K562 (cell line): ENCODE results near the gene NEU1. TPM values are rescaled to one million over a fixed set of nuclear protein-coding genes. Genes with fewer than 3 reads are reported as not detected.
A peak's percentile ranks its signal among the peaks of the same experiment; 100 is the strongest.

Source experiments
- ATAC-seq: fragments of 200-7000 bp; cut with Tn5 transposase; 3 replicates; pipeline ENCODE4 v1.9.1; 2020; ENCODE audit warnings: moderate library complexity
- BruUV-seq: library from RNA; stranded (reverse); fragments of 400-500 nt; replicated peaks from 2 replicates; lab custom pipeline; 2021; lab: Mats Ljungman, UMichigan
- CTCF ChIA-PET: fragments of 300-600 bp; formaldehyde crosslinking; extraction: SDS; loops from one replicate; lab custom pipeline; 2021; ENCODE audit warnings: low intra/inter-chr PET ratio; lab: Yijun Ruan, JAX
- POLR2A ChIA-PET: fragments of 300-600, 350-650 bp; sonication (Branson Sonifier 250); formaldehyde crosslinking; extraction: SDS; loops from one replicate; lab custom pipeline; 2021; ENCODE audit warnings: antibody characterized with exemption, inconsistent platforms; lab: Yijun Ruan, JAX
- DNase-seq, 4 experiments: peaks; one replicate each; pipeline versions ENCODE4 v3.0.0 to v3.0.0-alpha.2; 2011 to 2018; ENCODE audit warnings: low spot score in 3 of 4, mixed read lengths in 3 of 4; ENCODE audit errors: extremely low read depth in 1 of 4
- FAIRE-seq: peaks from 2 replicates; lab custom pipeline; 2011; peaks lifted over from hg19 to GRCh38; lab: Jason Lieb, UNC
- H2AFZ ChIP-seq: 2 replicates; pipeline ENCODE4 v1.6.0; 2011; ENCODE audit warnings: low read depth, low read length, control low read depth, inconsistent platforms
- H3K27ac ChIP-seq: fragments of 200-600 bp; 3 replicates; pipeline ENCODE4 v1.8.0; 2011; ENCODE audit warnings: low read depth, mild to moderate bottlenecking, control low read depth, inconsistent platforms, low read length, moderate library complexity, mixed read lengths; ENCODE audit errors: extremely low read depth
- H3K27me3 ChIP-seq, 2 experiments: fragments of 300-600 bp in 1 of 2; 2 replicates in 1 of 2; 3 replicates in 1 of 2; pipeline versions ENCODE4 v1.6.0 to v1.8.0; 2011; ENCODE audit warnings: inconsistent platforms in 2 of 2, low read length in 2 of 2, mild to moderate bottlenecking in 1 of 2, mixed read lengths in 1 of 2, moderate library complexity in 1 of 2; ENCODE audit not compliant: control insufficient read depth in 2 of 2, insufficient read depth in 2 of 2
- H3K36me3 ChIP-seq: fragments of 300-600 bp; 3 replicates; pipeline ENCODE4 v1.8.0; 2011; ENCODE audit warnings: mild to moderate bottlenecking, low read length, inconsistent platforms; ENCODE audit not compliant: control insufficient read depth, insufficient read depth
- H3K4me1 ChIP-seq, 2 experiments: fragments of 200-600 bp in 1 of 2; replicated peaks in 1 of 2; 2 replicates in 1 of 2; 3 replicates in 1 of 2; pipeline versions ENCODE4 v1.5.1 to v1.8.0; 2011; ENCODE audit warnings: inconsistent platforms in 2 of 2, low read length in 2 of 2, mild to moderate bottlenecking in 1 of 2, mixed read lengths in 1 of 2, moderate library complexity in 1 of 2; ENCODE audit not compliant: control insufficient read depth in 2 of 2, insufficient read depth in 2 of 2
- H3K4me2 ChIP-seq: 2 replicates; pipeline ENCODE4 v1.6.1; 2011; ENCODE audit warnings: low read length, control low read depth, inconsistent platforms, mixed read lengths; ENCODE audit not compliant: insufficient read depth
- H3K4me3 ChIP-seq: fragments of 200-600 bp; sonication (generic), shearing (Covaris generic); 2 replicates; pipeline ENCODE4 v1.5.1; 2016; ENCODE audit warnings: control low read depth, inconsistent platforms
- H3K79me2 ChIP-seq: fragments of 200-600 bp; 3 replicates; pipeline ENCODE4 v1.8.0; 2011; ENCODE audit warnings: low read length, inconsistent platforms; ENCODE audit not compliant: control insufficient read depth, insufficient read depth
- H3K9ac ChIP-seq, 2 experiments: 2 replicates each; pipeline versions ENCODE4 v1.6.0 to v1.6.1; 2011; ENCODE audit warnings: low read depth in 2 of 2, low read length in 2 of 2, control low read depth in 1 of 2, inconsistent platforms in 1 of 2, mild to moderate bottlenecking in 1 of 2, mixed read lengths in 1 of 2; ENCODE audit not compliant: insufficient read depth in 1 of 2
- H3K9me1 ChIP-seq: one replicate; pipeline ENCODE4 v1.6.0; 2011; ENCODE audit warnings: inconsistent platforms, mild to moderate bottlenecking, low read length, moderate library complexity; ENCODE audit not compliant: control insufficient read depth, insufficient read depth
- H3K9me3 ChIP-seq: replicated peaks from 2 replicates; pipeline ENCODE4 v1.5.1; 2011; ENCODE audit warnings: low read depth, low read length, inconsistent platforms; ENCODE audit not compliant: control insufficient read depth, insufficient read depth
- H4K20me1 ChIP-seq: replicated peaks from 2 replicates; pipeline ENCODE4 v1.6.1; 2011; ENCODE audit warnings: low read length, inconsistent platforms, mixed read lengths; ENCODE audit not compliant: control insufficient read depth, insufficient read depth
- BHLHE40 ChIP-seq: IDR thresholded peaks from 2 replicates; pipeline ENCODE4 v1.6.1; 2011; ENCODE audit warnings: low read length, improper control_type of control experiment
- BRD9 ChIP-seq: fragments of 450-650 bp; IDR thresholded peaks from 2 replicates; pipeline ENCODE4 v1.6.1; 2018; ENCODE audit warnings: low read depth; ENCODE audit not compliant: partially characterized antibody
- E2F1 ChIP-seq: sonication (generic); formaldehyde crosslinking; IDR thresholded peaks from 2 replicates; pipeline ENCODE4 v1.8.1; 2023; ENCODE audit warnings: mild to moderate bottlenecking, missing genetic modification reagents, moderate library complexity
- ETS1 ChIP-seq: conservative IDR thresholded peaks from 2 replicates; pipeline ENCODE4 v1.6.1; 2011; ENCODE audit warnings: low read depth, mild to moderate bottlenecking, low read length; ENCODE audit not compliant: control insufficient read depth
- GTF2E2 ChIP-seq: fragments of 200-800 bp; sonication (Bioruptor generic); IDR thresholded peaks from 2 replicates; pipeline ENCODE4 v1.6.1; 2016; ENCODE audit warnings: missing genetic modification characterization, missing compliant biosample characterization
- HNRNPH1 ChIP-seq: fragments of 200-400 bp; formaldehyde crosslinking; optimal IDR thresholded peaks from 2 replicates; pipeline ENCODE3; 2017; ENCODE audit warnings: low read depth, mild to moderate bottlenecking, low read length, moderate library complexity
- NONO ChIP-seq, 2 experiments: fragments of 200-400 bp in 1 of 2; fragments of 450-650 bp in 1 of 2; formaldehyde crosslinking in 1 of 2; IDR thresholded peaks; 2 replicates each; pipeline ENCODE4 v1.6.1; 2017; ENCODE audit warnings: low read depth in 2 of 2, mild to moderate bottlenecking in 2 of 2, moderate library complexity in 2 of 2, low read length in 1 of 2
- PCBP2 ChIP-seq: fragments of 200-400 bp; formaldehyde crosslinking; IDR thresholded peaks from 2 replicates; pipeline ENCODE4 v1.6.1; 2018; ENCODE audit warnings: low read length, low read depth, mild to moderate bottlenecking, moderate library complexity; ENCODE audit not compliant: poor library complexity, severe bottlenecking
- PHF8 ChIP-seq: fragments of 200-600 bp; sonication (generic); IDR thresholded peaks from 2 replicates; pipeline ENCODE4 v1.6.1; 2012; ENCODE audit warnings: mixed run types, mild to moderate bottlenecking, inconsistent platforms, low read length, moderate library complexity, borderline replicate concordance
- SLC30A9 ChIP-seq: fragments of 250-450 bp; sonication (Bioruptor Pico); IDR thresholded peaks from 2 replicates; pipeline ENCODE4 v1.8.0; 2022; ENCODE audit warnings: mild to moderate bottlenecking, moderate library complexity
- TCF3 ChIP-seq: sonication (generic); formaldehyde crosslinking; IDR thresholded peaks from 2 replicates; pipeline ENCODE4 v1.4.0; 2020; ENCODE audit warnings: mild to moderate bottlenecking, missing genetic modification reagents
- ZBTB1 ChIP-seq: sonication (generic); formaldehyde crosslinking; IDR thresholded peaks from 2 replicates; pipeline ENCODE4 v1.8.1; 2023; ENCODE audit warnings: missing genetic modification reagents, low read depth, mild to moderate bottlenecking, borderline replicate concordance
- ZBTB7A ChIP-seq: IDR thresholded peaks from 2 replicates; pipeline ENCODE4 v1.6.1; 2011; ENCODE audit warnings: low read depth, mild to moderate bottlenecking, low read length, moderate library complexity, borderline replicate concordance; ENCODE audit not compliant: control insufficient read depth
- ZFX ChIP-seq: sonication (generic); formaldehyde crosslinking; IDR thresholded peaks from 2 replicates; pipeline ENCODE4 v1.8.0; 2022; ENCODE audit warnings: mild to moderate bottlenecking, missing genetic modification reagents, moderate library complexity
- ZNF444 ChIP-seq: fragments of 250-450 bp; sonication (Bioruptor Pico); IDR thresholded peaks from 2 replicates; pipeline ENCODE4 v1.4.0; 2020; ENCODE audit warnings: mild to moderate bottlenecking, moderate library complexity
- ZNF766 ChIP-seq: fragments of 200-800 bp; sonication (Bioruptor generic); conservative IDR thresholded peaks from 2 replicates; pipeline ENCODE4 v1.6.1; 2016; ENCODE audit warnings: missing genetic modification characterization, missing compliant biosample characterization
- WGBS: fragments of 100-300 bp; shearing (Covaris generic); methylation state at CpG from one replicate; pipeline ENCODE4 v1.1.6; 2016; ENCODE audit warnings: low coverage, mixed read lengths; ENCODE audit not compliant: insufficient coverage; ENCODE audit errors: missing lambda C conversion rate; 5-methylcytosine and 5-hydroxymethylcytosine counted together
- in situ Hi-C: fragments of 300-500 bp; cut with MboI; formaldehyde crosslinking; loops from 4 replicates; pipeline ENCODE4 v1.15.0; 2018; ENCODE audit warnings: inconsistent platforms, mixed read lengths
- intact Hi-C: fragments of 100-400 bp; cut with micrococcal nuclease; formaldehyde crosslinking; loops from 2 replicates; pipeline ENCODE4 v1.14.2; 2022
- polyA plus RNA-seq, 8 experiments: library from polyadenylated mRNA; depleted of rRNA in 4 of 8; stranded (reverse) in 5 of 8; unstranded in 3 of 8; fragments of >200 nt; fragmentation: Nextera tagmentation in 2 of 8; fragmentation: Illumina TruSeq in 1 of 8; extraction: Ambion mirVana in 2 of 8; extraction: Trizol in 1 of 8; gene quantifications; 2 replicates each; pipeline versions ENCODE4 v1.2.1 to v1.2.3, GENCODE V29; 2011 to 2014; ENCODE audit warnings: inconsistent platforms in 1 of 8, missing spikeins in 1 of 8
- total RNA-seq, 7 experiments: library from RNA; depleted of rRNA in 6 of 7; stranded (reverse); fragments of >200 nt in 6 of 7; fragmentation: Illumina TruSeq in 2 of 7; extraction: Trizol in 2 of 7; gene quantifications; 2 replicates each; pipeline versions ENCODE4 v1.2.1 to v1.2.3, GENCODE V29; 2011 to 2021; ENCODE audit warnings: low replicate concordance in 1 of 7

NEU1 gene
- total and polyA plus RNA-seq, 9 of the 15 experiments (the other 6 are each of a cell fraction or from before 2014, with no cell fraction given) = 14.8 to 67.8 (median 51.0) TPM

- Histone ChIP-seq H3K27me3 (no peaks in the 10 kb centered on the region), H3K4me1 (peaks cover 25 to 37% of the 10 kb centered on the region in 2 experiments; a peak in 4 of 5 replicates), H3K9me1 (no peaks in the 10 kb centered on the region), H3K79me2 (peaks cover 49% of the 10 kb centered on the region), H2AFZ (peak overlapping the region; percentile 73), H3K9me3 (no peaks in the 10 kb centered on the region), H3K36me3 (peaks cover 51% of the 10 kb centered on the region), H3K4me3 (peak overlapping the region; percentile 68), H3K4me2 (peak overlapping the region; percentile 97), H4K20me1 (peaks cover 3% of the 10 kb centered on the region; the same call in 1 of the 2 replicates), H3K27ac (peak overlapping the region; percentile 60), H3K9ac (peak overlapping the region; percentile 65 to 99)
- 5% methylated on average over 10 of the region's 62 CpGs for WGBS
- ChIA-PET POLR2A (interaction anchor here (0.6 to 2.4 kb wide), 12 partner anchors 10 to 236 kb away, joined by 3 to 10 read pairs (median 4); partner anchors contain the start of genes CSNK2B, GPANK1 and HSPA1B), CTCF (no interaction called here)
- in situ Hi-C loops (no loop called here), intact Hi-C loops (no loop called here)
- ATAC-seq = no peak
- no TSS peak for BruUV-seq
- FAIRE-seq = no peak
- DNase-seq = peak in 3 of 4 experiments; percentile 59 to 81 (median 78)
- TF ChIP-seq BHLHE40 (peak; percentile 29; the same call in 1 of the 2 replicates), ZBTB7A (peak; percentile 83; the same call in 1 of the 2 replicates), SLC30A9 (CRISPR knock-in tag) (no peak), PCBP2 (peak; percentile 65), HNRNPH1 (no peak), ZFX (CRISPR knock-in tag) (peak; percentile 44), E2F1 (CRISPR knock-in tag) (0 out of 2 replicates have a peak, but pooled peaks have one; percentile 2), ETS1 (peak; percentile 36; the same call in 1 of the 2 replicates), ZNF766 (CRISPR knock-in tag) (peak; percentile 87), GTF2E2 (tag) (peak; percentile 90; the same call in 1 of the 2 replicates), NONO (IDR thresholded peaks at IDR 0.05; ENCODE audit: low read depth in 2 of 2, low read length in 1 of 2) (peak; percentile 31 to 65; a peak in 1 of 4 replicates), BRD9 (no peak), ZNF444 (peak; percentile 38; the same call in 1 of the 2 replicates), PHF8 (peak; percentile 56; the same call in 1 of the 2 replicates), TCF3 (CRISPR knock-in tag) (no peak), ZBTB1 (peak; percentile 35; the same call in 1 of the 2 replicates)
Measured at GRCh38 chr6:31896856-31897611, 34.4 kb upstream of the NEU1 start.
